ENCODE results near the gene ASCL2.
"Not testable (repeated sequence)": the region's sequence is repeated elsewhere in the genome, so short reads cannot be mapped to it uniquely, and the experiment has no call there.

The ASCL2 gene

GRCh38 chr11:2297623-2298030 lies 27.2 kb upstream of the ASCL2 start:
- DNase-seq (ENCODE audit: low spot score), result no peak

- no peak for DNase-seq (ENCODE audit: low spot score)
Measured at GRCh38 chr11:2296913-2297622, 26.7 kb upstream of the ASCL2 start.

GRCh38 chr11:2295971-2296912 lies 25.9 kb upstream of the ASCL2 start:
- no peak for DNase-seq (ENCODE audit: low spot score)

- no peak for DNase-seq (ENCODE audit: low spot score)
Measured at GRCh38 chr11:2294926-2295290, 24.5 kb upstream of the ASCL2 start.

- DNase-seq (ENCODE audit: low spot score), result no peak
Measured at GRCh38 chr11:2293984-2294925, 23.9 kb upstream of the ASCL2 start.

- DNase-seq (ENCODE audit: low spot score), result no peak
Measured at GRCh38 chr11:2293531-2293971, 23.2 kb upstream of the ASCL2 start.

GRCh38 chr11:2290351-2290841 lies 20.0 kb upstream of the ASCL2 start:
- no peak for DNase-seq (ENCODE audit: low spot score)

- DNase-seq (ENCODE audit: low spot score), result no peak
Measured at GRCh38 chr11:2289859-2290258, 19.5 kb upstream of the ASCL2 start.

GRCh38 chr11:2289350-2289749 lies 19.0 kb upstream of the ASCL2 start:
- no peak for DNase-seq (ENCODE audit: low spot score)

GRCh38 chr11:2287091-2287490 lies 16.7 kb upstream of the ASCL2 start:
- no peak for DNase-seq (ENCODE audit: low spot score)

GRCh38 chr11:2286350-2286749 lies 16.0 kb upstream of the ASCL2 start:
- not testable (repeated sequence) for DNase-seq (ENCODE audit: low spot score)

GRCh38 chr11:2280208-2280607 lies 9.8 kb upstream of the ASCL2 start:
- no peak for DNase-seq (ENCODE audit: low spot score)

GRCh38 chr11:2277933-2278523 lies 7.6 kb upstream of the ASCL2 start:
- no peak for DNase-seq (ENCODE audit: low spot score)

GRCh38 chr11:2277008-2277346 lies 6.6 kb upstream of the ASCL2 start:
- DNase-seq (ENCODE audit: low spot score), result no peak

- no peak for DNase-seq (ENCODE audit: low spot score)
Measured at GRCh38 chr11:2276280-2277007, 6.1 kb upstream of the ASCL2 start.

- no peak for DNase-seq (ENCODE audit: low spot score)
Measured at GRCh38 chr11:2275334-2276279, 5.2 kb upstream of the ASCL2 start.

- DNase-seq (ENCODE audit: low spot score), result no peak
Measured at GRCh38 chr11:2273771-2274170, 3.4 kb upstream of the ASCL2 start.

- no peak for DNase-seq (ENCODE audit: low spot score)
Measured at GRCh38 chr11:2273311-2273710, 2.9 kb upstream of the ASCL2 start.

- no peak for DNase-seq (ENCODE audit: low spot score)
Measured at GRCh38 chr11:2272946-2273280, 2.5 kb upstream of the ASCL2 start.

Measured in AG20443 (cell line).